ENCODE data around the gene SLC4A1AP.
"Not testable (repeated sequence)": the region's sequence is repeated elsewhere in the genome, so short reads cannot be mapped to it uniquely, and the experiment has no call there.

DNA sequence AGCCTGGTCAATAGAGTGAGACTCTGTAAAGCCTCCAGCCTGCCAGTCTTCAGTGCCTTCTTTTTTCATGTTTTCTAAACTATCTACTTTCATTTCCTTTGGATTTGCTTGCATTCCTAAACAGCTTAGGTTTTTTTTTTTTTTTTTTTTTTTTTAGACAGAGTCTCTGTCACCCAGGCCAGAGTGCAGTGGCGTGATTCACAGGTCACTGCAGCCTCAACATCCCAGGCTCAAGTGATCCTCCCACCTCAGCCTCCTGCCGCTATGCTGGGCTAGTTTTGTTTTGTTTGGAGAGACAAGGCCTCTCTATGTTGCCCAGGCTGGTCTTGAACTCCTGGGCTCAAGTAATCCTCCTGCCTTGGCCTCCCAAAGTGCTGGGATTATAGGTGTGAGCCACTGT is 33.4 kb upstream of the SLC4A1AP start:
- TF ChIP-seq, protein P1, sequence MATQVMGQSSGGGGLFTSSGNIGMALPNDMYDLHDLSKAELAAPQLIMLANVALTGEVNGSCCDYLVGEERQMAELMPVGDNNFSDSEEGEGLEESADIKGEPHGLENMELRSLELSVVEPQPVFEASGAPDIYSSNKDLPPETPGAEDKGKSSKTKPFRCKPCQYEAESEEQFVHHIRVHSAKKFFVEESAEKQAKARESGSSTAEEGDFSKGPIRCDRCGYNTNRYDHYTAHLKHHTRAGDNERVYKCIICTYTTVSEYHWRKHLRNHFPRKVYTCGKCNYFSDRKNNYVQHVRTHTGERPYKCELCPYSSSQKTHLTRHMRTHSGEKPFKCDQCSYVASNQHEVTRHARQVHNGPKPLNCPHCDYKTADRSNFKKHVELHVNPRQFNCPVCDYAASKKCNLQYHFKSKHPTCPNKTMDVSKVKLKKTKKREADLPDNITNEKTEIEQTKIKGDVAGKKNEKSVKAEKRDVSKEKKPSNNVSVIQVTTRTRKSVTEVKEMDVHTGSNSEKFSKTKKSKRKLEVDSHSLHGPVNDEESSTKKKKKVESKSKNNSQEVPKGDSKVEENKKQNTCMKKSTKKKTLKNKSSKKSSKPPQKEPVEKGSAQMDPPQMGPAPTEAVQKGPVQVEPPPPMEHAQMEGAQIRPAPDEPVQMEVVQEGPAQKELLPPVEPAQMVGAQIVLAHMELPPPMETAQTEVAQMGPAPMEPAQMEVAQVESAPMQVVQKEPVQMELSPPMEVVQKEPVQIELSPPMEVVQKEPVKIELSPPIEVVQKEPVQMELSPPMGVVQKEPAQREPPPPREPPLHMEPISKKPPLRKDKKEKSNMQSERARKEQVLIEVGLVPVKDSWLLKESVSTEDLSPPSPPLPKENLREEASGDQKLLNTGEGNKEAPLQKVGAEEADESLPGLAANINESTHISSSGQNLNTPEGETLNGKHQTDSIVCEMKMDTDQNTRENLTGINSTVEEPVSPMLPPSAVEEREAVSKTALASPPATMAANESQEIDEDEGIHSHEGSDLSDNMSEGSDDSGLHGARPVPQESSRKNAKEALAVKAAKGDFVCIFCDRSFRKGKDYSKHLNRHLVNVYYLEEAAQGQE (IDR thresholded peaks at IDR 0.05; ENCODE audit: low read depth, low read length): not testable (repeated sequence)
- TF ChIP-seq, protein P2, sequence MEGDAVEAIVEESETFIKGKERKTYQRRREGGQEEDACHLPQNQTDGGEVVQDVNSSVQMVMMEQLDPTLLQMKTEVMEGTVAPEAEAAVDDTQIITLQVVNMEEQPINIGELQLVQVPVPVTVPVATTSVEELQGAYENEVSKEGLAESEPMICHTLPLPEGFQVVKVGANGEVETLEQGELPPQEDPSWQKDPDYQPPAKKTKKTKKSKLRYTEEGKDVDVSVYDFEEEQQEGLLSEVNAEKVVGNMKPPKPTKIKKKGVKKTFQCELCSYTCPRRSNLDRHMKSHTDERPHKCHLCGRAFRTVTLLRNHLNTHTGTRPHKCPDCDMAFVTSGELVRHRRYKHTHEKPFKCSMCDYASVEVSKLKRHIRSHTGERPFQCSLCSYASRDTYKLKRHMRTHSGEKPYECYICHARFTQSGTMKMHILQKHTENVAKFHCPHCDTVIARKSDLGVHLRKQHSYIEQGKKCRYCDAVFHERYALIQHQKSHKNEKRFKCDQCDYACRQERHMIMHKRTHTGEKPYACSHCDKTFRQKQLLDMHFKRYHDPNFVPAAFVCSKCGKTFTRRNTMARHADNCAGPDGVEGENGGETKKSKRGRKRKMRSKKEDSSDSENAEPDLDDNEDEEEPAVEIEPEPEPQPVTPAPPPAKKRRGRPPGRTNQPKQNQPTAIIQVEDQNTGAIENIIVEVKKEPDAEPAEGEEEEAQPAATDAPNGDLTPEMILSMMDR (IDR thresholded peaks at IDR 0.05): not testable (repeated sequence)
- not testable (repeated sequence) for TF ChIP-seq EZH2phosphoT487 (IDR thresholded peaks at IDR 0.05; ENCODE audit: borderline replicate concordance, low read depth); TCF12 (IDR thresholded peaks at IDR 0.05); TAF1 (IDR thresholded peaks at IDR 0.05; ENCODE audit: borderline replicate concordance, low read depth, low read length); RAD21 (IDR thresholded peaks at IDR 0.05; ENCODE audit: low read length); RCOR1 (IDR thresholded peaks at IDR 0.05; ENCODE audit: low read length)

Measured in SK-N-SH (cell line).